HEK293 (cell line): ENCODE results near the gene CDH22.

Experiments used
- SP2 ChIP-seq: fragments of 450-650 bp; formaldehyde crosslinking; IDR thresholded peaks from 2 replicates; pipeline ENCODE4 v1.5.1; 2016; ENCODE audit warnings: missing biosample characterization, missing genetic modification characterization
- ZNF324 ChIP-seq: fragments of 450-650 bp; formaldehyde crosslinking; IDR thresholded peaks from 2 replicates; pipeline ENCODE4 v1.5.1; 2016; ENCODE audit warnings: missing biosample characterization, missing genetic modification characterization

- TF ChIP-seq SP2 (tag by site-specific recombination), result no peak
- no peak for TF ChIP-seq ZNF324
These were observed 22.6 kb upstream of the CDH22 start for GRCh38 chr20:46330831-46331371.
